Activated CD8-positive, alpha-beta memory T cell treated with anti-CD3 and anti-CD28 coated beads for 4 hours (primary cell): ENCODE results near the gene DUS2.
"Not testable (repeated sequence)": the region's sequence is repeated elsewhere in the genome, so short reads cannot be mapped to it uniquely, and the experiment has no call there.

Source experiments
- DNase-seq, 2 donors: peaks; one replicate each; pipeline ENCODE4 v3.0.0-alpha.2; 2020; ENCODE audit warnings: low read depth in 2 of 2

The DUS2 gene

GRCh38 chr16:67998779-67999688 is 24.1 kb upstream of the DUS2 start, which contains the start of gene DPEP2:
DPEP2 (minus strand) TSS chr16:67999484; CDS start chr16:67993212, 6,272 bp downstream.
- DNase-seq: not testable (repeated sequence)

- no peak for DNase-seq
Measured at GRCh38 chr16:67999985-68000384, 23.1 kb upstream of the DUS2 start.

GRCh38 chr16:68000450-68000849 is 22.6 kb upstream of the DUS2 start:
- no peak for DNase-seq

DNA sequence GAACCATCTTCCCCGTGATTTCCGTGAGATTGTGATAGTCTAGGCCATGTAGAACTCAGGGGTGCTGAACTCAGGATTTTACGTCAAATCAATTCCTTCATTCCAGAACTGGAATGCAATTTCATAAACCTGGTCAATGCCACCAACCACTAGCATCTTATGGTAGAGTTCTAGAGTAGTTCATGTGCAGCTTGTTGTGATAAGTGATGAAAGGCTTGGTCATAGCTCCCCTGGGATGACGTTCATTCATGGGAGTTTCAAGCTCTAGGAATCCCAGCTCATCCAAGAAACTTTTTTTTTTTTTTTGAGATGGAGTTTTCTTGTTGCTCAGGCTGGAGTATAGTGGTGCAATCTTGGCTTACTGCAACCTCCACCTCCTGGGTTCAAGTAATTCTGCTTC is 20.1 kb upstream of the DUS2 start:
- no peak for DNase-seq

GRCh38 chr16:68005211-68005610 is 17.9 kb upstream of the DUS2 start:
- no peak for DNase-seq

- no peak for DNase-seq
Measured at GRCh38 chr16:68005786-68006286, 17.2 kb upstream of the DUS2 start.

- DNase-seq: no peak
Measured at GRCh38 chr16:68009157-68009735, 13.8 kb upstream of the DUS2 start.

GRCh38 chr16:68009872-68010271 is 13.2 kb upstream of the DUS2 start:
- DNase-seq: not testable (repeated sequence)

DNA sequence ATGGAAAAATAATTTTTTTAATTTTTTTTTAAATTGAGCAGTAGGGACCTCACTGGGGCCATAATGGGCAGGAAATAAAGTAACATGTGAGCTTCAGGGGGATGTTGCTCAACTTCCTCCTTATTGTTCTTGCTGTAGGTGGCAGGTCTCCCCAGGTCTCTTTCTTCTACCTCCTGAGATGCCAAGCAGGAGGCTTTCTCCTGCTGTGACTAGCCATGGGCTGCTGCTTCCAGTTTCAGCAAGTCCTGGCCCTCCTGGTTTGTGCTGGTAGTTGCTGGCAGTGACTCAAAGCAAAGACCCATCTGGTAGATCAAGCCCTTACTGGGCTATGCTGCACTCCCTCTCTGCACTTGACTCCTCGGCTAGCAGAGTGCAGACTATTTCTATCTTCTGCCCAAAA is 9.6 kb upstream of the DUS2 start:
- no peak for DNase-seq

DNA sequence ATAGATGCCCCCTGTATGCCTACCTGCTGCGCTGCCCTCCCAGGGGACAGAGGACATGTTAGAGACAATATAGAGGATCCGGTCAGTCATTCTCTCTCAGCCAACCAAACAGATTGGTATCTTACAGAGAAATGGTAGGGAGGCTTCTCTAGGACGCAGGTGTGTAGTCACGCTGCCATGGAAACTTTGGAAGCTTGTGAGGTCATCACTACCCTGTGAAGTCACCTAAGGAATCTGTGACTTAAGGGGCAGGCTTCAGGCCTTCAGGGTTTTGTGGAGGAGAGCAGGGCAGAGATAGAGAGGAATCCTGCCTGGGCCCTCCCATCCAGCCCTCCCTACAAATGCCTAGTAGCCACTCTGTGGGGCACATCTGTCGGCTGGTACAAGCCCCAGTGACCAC is 7.4 kb upstream of the DUS2 start, which contains the start of gene DPEP2NB:
Gene DPEP2NB (minus strand): TSS at position 231 of the 400 bp plus-strand sequence. CDS start 141 bp downstream, at position 90.
- no peak for DNase-seq

- DNase-seq: no peak
Measured at GRCh38 chr16:68019167-68019680, 3.9 kb upstream of the DUS2 start.

DNA sequence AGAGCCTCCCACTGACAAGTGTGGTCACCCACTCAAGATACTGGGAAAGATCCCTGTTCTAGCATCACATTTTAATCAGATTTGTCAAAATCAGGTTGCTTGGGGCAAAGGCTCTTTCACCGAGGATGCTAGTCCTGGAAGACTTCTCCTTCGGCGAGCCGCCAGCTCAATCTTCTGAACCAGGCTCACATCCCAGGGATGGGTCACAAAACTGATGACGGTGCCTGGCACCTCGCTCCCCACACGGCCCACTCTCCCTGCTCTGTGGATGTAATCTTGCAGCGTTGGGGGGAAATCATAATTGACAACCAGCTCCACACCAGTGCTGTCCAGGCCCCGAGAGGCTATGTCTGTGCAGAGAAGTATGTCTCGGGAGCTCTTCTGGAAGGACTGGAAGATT is 1.6 kb upstream of the DUS2 start:
- DNase-seq: no peak

- no peak for DNase-seq
Measured at GRCh38 chr16:68022278-68022727, 781 bp upstream of the DUS2 start.

- DNase-seq: no peak
Measured at GRCh38 chr16:68028996-68029395, 5.9 kb downstream of the DUS2 start.

- not testable (repeated sequence) for DNase-seq
Measured at GRCh38 chr16:68030108-68030507, 7.0 kb downstream of the DUS2 start.

- DNase-seq: no peak
Measured at GRCh38 chr16:68031951-68032350, 8.9 kb downstream of the DUS2 start.

GRCh38 chr16:68033101-68033500 is 10.0 kb downstream of the DUS2 start:
- no peak for DNase-seq

DNA sequence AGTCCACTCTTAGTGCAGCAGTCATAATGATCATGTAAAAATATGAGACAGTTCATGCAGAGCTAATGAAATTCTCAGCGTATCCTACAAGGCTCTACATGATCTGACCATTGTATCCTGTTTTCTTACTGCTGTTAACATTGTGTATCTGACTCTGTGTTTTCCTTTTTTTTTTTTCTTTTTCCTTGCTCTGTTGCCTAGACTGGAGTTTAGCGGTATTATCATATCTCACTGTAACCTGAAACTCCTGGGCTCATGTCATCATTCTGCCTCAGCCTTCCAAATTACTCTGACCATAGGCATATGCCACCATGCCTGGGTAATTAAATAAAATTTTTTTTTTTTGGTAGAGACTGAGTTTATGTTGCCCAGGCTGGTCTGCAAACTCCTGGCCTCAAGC is 12.1 kb downstream of the DUS2 start:
- DNase-seq: no peak

DNA sequence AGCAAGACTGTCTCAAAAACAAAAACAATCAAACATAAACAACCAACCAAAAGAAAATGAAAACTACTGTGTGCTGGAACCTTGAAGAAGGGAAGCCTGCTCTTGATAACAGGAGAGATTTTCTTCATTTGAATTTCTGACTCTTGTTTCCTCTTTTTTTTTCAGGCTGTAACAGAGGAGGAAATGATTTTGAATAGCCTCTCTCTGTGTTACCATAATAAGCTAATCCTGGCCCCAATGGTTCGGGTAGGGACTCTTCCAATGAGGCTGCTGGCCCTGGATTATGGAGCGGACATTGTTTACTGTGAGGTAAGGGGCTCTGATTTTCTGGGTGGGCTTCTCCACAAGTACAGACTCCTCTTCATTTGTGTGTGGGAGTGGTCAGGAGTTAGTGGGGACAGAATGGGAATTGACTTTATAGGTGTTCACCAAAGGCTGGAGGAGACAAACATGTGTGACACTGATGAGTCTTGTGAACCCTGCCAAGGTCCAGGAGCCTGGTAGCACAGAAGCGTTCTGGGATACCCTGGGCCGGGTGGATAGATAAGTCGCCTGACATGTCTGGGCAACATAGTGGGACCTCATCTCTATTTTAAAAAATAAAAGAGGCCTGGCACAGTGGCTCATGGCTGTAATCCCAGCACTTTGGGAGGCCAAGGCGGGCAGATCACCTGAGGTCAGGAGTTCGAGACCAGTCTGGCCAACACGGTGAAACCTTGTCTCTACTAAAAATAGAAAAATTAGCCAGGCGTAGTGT is 14.9 kb downstream of the DUS2 start:
- no peak for DNase-seq

DNA sequence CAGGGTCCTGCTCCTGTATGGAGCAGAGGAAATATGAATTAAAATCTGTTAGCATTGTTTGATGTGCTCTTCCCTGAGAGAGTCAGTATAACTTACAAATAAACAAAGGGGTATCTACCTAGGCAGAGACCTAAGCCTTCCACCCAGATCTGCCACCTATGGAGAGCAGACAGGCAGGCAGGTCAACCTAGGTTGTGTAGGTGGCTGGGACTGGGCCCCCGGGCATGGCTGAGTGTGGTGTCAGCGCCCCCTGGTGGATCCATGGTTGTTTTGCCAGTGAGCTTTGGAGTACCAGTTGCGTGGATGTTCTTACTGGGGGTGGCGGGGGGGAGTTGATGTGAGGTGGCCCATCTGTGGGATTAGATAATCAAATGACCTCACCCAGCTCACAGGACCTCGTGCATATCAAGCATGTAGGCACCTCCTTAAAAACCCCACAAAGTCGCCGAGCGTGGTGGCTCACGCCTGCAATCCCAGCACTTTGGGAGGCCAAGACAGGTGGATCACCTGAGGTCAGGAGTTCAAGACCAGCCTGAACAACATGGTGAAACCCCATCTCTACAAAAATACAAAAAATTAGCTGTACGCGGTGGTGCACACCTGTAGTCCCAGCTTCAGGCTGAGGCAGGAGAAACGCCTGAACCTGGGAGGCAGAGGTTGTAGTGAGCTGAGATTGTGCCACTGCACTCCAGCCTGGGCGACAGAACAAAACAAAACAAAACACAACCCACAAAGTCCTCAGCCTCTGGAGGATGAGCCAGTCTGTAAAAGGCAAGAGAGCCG is 17.6 kb downstream of the DUS2 start:
- DNase-seq: peak; percentile 79 to 81

DNA sequence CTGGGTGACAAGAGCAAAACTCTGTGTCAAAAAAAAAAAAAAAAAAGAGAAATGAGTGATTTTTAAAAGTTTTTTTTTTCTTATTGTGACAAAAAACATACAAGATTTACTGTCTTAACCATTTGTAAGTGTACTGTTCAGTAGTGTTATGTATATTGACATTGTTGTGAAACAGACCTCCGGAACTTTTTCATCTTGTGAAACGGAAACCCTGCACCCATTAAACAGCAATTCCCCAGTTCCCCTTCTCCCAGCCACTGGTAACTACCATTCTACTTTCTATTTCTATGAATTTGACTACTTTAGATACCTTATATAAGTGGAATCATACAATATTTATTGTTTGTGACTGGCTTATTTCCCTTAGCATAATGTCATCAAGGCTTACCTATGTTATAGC is 18.7 kb downstream of the DUS2 start:
- no peak for DNase-seq
